GM12878 (cell line): ENCODE data around the gene PPP1CC.

Experiments used
- EZH2 ChIP-seq: IDR thresholded peaks from 2 replicates; pipeline ENCODE4 v1.6.1; 2012; ENCODE audit warnings: low read depth, mild to moderate bottlenecking, control low read depth, inconsistent platforms, low read length, borderline replicate concordance; ENCODE audit not compliant: control insufficient read depth
- JUNB ChIP-seq: IDR thresholded peaks from 2 replicates; pipeline ENCODE4 v1.6.1; 2016; ENCODE audit warnings: antibody characterized with exemption, mild to moderate bottlenecking
- POLR2A ChIP-seq: IDR thresholded peaks from 2 replicates; pipeline ENCODE4 v1.6.1; 2011; ENCODE audit warnings: low read depth, mild to moderate bottlenecking, low read length
- SPI1 ChIP-seq: IDR thresholded peaks from 2 replicates; pipeline ENCODE4 v1.6.1; 2011; ENCODE audit warnings: low read depth, mild to moderate bottlenecking, low read length, moderate library complexity, borderline replicate concordance; ENCODE audit not compliant: insufficient read depth
- SREBF2 ChIP-seq: IDR thresholded peaks from 2 replicates; pipeline ENCODE4 v1.6.1; 2012; ENCODE audit warnings: mild to moderate bottlenecking, low read length
- TF ChIP-seq, protein P1 (sequence below): IDR thresholded peaks from 2 replicates; pipeline ENCODE4 v1.6.1; 2012; ENCODE audit warnings: mild to moderate bottlenecking, low read depth, low read length
- TF ChIP-seq, protein P2 (sequence below), 3 experiments: IDR thresholded peaks in 2 of 3; conservative IDR thresholded peaks in 1 of 3; 2 replicates each; pipeline ENCODE4 v1.5.1; 2011; ENCODE audit warnings: low read depth in 3 of 3, low read length in 3 of 3, mild to moderate bottlenecking in 3 of 3, control low read depth in 2 of 3, moderate library complexity in 2 of 3, inconsistent platforms in 1 of 3, mixed read lengths in 1 of 3; ENCODE audit not compliant: control insufficient read depth in 2 of 3, insufficient read depth in 1 of 3; ENCODE audit errors: extremely low read depth in 1 of 3
- TF ChIP-seq, protein P3 (sequence below): fragments of 450-650 bp; IDR thresholded peaks from 2 replicates; pipeline ENCODE4 v1.6.1; 2017; ENCODE audit warnings: mild to moderate bottlenecking, moderate library complexity

DNA sequence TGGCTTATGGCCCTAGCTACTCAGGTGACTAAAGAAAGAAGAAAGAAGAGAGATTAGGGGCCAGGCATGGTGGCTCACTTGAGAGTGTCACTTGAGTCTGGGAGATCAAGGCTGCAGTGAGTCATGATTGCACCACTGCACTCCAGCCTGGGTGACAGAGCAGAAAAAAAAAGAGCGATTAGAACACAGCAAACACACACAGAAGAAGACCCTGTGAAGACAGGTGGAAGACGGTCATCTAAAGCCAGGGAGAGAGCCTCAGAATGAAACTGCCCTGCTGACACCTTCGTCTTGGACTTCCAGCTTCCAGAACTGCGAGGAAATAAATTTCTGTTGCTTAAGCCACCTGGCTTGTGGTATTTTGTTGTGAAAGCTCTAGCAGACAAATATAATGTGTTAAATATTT lies 17.5 kb upstream of the PPP1CC start:
- no peak for TF ChIP-seq EZH2
- TF ChIP-seq, protein P1, sequence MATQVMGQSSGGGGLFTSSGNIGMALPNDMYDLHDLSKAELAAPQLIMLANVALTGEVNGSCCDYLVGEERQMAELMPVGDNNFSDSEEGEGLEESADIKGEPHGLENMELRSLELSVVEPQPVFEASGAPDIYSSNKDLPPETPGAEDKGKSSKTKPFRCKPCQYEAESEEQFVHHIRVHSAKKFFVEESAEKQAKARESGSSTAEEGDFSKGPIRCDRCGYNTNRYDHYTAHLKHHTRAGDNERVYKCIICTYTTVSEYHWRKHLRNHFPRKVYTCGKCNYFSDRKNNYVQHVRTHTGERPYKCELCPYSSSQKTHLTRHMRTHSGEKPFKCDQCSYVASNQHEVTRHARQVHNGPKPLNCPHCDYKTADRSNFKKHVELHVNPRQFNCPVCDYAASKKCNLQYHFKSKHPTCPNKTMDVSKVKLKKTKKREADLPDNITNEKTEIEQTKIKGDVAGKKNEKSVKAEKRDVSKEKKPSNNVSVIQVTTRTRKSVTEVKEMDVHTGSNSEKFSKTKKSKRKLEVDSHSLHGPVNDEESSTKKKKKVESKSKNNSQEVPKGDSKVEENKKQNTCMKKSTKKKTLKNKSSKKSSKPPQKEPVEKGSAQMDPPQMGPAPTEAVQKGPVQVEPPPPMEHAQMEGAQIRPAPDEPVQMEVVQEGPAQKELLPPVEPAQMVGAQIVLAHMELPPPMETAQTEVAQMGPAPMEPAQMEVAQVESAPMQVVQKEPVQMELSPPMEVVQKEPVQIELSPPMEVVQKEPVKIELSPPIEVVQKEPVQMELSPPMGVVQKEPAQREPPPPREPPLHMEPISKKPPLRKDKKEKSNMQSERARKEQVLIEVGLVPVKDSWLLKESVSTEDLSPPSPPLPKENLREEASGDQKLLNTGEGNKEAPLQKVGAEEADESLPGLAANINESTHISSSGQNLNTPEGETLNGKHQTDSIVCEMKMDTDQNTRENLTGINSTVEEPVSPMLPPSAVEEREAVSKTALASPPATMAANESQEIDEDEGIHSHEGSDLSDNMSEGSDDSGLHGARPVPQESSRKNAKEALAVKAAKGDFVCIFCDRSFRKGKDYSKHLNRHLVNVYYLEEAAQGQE: no peak
- TF ChIP-seq JUNB: no peak
- no peak for TF ChIP-seq SPI1
- TF ChIP-seq SREBF2: no peak
- TF ChIP-seq, protein P2, sequence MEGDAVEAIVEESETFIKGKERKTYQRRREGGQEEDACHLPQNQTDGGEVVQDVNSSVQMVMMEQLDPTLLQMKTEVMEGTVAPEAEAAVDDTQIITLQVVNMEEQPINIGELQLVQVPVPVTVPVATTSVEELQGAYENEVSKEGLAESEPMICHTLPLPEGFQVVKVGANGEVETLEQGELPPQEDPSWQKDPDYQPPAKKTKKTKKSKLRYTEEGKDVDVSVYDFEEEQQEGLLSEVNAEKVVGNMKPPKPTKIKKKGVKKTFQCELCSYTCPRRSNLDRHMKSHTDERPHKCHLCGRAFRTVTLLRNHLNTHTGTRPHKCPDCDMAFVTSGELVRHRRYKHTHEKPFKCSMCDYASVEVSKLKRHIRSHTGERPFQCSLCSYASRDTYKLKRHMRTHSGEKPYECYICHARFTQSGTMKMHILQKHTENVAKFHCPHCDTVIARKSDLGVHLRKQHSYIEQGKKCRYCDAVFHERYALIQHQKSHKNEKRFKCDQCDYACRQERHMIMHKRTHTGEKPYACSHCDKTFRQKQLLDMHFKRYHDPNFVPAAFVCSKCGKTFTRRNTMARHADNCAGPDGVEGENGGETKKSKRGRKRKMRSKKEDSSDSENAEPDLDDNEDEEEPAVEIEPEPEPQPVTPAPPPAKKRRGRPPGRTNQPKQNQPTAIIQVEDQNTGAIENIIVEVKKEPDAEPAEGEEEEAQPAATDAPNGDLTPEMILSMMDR (IDR thresholded peaks at IDR 0.05 in 2 of 3, conservative IDR thresholded peaks at IDR 0.05 in 1 of 3; ENCODE audit: control insufficient read depth in 2 of 3, extremely low read depth in 1 of 3, insufficient read depth in 1 of 3, low read depth in 3 of 3, low read length in 3 of 3): no peak
- no peak for TF ChIP-seq POLR2A
- TF ChIP-seq, protein P3, sequence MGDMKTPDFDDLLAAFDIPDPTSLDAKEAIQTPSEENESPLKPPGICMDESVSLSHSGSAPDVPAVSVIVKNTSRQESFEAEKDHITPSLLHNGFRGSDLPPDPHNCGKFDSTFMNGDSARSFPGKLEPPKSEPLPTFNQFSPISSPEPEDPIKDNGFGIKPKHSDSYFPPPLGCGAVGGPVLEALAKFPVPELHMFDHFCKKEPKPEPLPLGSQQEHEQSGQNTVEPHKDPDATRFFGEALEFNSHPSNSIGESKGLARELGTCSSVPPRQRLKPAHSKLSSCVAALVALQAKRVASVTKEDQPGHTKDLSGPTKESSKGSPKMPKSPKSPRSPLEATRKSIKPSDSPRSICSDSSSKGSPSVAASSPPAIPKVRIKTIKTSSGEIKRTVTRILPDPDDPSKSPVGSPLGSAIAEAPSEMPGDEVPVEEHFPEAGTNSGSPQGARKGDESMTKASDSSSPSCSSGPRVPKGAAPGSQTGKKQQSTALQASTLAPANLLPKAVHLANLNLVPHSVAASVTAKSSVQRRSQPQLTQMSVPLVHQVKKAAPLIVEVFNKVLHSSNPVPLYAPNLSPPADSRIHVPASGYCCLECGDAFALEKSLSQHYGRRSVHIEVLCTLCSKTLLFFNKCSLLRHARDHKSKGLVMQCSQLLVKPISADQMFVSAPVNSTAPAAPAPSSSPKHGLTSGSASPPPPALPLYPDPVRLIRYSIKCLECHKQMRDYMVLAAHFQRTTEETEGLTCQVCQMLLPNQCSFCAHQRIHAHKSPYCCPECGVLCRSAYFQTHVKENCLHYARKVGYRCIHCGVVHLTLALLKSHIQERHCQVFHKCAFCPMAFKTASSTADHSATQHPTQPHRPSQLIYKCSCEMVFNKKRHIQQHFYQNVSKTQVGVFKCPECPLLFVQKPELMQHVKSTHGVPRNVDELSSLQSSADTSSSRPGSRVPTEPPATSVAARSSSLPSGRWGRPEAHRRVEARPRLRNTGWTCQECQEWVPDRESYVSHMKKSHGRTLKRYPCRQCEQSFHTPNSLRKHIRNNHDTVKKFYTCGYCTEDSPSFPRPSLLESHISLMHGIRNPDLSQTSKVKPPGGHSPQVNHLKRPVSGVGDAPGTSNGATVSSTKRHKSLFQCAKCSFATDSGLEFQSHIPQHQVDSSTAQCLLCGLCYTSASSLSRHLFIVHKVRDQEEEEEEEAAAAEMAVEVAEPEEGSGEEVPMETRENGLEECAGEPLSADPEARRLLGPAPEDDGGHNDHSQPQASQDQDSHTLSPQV: no peak
